SH-SY5Y (cell line): Measurements from ENCODE around the gene ZC2HC1C.

ENCODE experiments used
- GATA2 ChIP-seq: IDR thresholded peaks from 2 replicates; pipeline ENCODE4 v1.6.1; 2011; ENCODE audit warnings: mild to moderate bottlenecking, low read depth, low read length
- GATA3 ChIP-seq: IDR thresholded peaks from 2 replicates; pipeline ENCODE4 v1.6.1; 2011; ENCODE audit warnings: low read depth, mild to moderate bottlenecking, low read length, moderate library complexity

GRCh38 chr14:75101491-75101890 is 32.0 kb downstream of the ZC2HC1C start:
- TF ChIP-seq GATA3 (no peak), GATA2 (no peak)
